SIG-M5 treated with dmso at 0.1 percent for 504 hours (cell line): ENCODE results near the gene VPS13D.

ENCODE experiments used
- DNase-seq: peaks from one replicate; lab custom pipeline; 2025; ENCODE audit not compliant: unreplicated experiment; lab: John Stamatoyannopoulos, UW

Gene VPS13D

DNA sequence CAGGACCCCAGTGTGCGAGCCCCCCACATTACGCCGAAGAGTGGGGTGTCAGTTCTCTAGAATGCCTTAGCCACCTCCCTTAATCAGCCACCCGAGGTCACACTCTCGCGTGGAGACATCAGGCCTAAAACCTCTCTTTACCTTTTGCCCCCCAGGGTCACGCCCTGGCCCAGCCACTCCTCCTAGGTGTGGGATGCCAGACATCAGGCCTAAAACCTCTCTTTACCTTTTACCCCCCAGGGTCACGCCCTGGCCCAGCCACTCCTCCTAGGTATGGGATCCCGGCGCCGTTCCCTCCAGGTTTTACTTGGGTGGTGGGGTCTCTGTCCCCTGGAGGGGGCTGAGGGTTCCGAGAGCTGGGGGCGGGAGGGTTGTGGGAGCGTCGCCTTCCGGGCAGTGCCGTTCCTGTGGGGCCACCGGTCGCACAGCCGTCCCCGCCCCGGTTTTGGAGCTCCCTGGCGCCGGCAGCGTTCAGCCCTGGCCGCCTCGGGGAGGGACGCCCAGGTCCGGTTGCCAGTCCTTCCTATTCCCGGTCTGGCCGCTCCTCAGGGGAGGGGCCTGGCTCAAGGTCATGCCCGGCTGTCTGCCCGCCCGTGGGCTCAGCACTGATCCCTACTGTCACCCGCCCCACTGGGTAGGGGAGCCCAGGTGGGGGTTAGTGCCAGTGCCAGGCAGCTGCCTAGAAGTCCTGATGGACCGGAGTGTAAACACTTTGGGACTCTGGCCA is 882 bp downstream of the VPS13D start:
- no peak for DNase-seq

DNA sequence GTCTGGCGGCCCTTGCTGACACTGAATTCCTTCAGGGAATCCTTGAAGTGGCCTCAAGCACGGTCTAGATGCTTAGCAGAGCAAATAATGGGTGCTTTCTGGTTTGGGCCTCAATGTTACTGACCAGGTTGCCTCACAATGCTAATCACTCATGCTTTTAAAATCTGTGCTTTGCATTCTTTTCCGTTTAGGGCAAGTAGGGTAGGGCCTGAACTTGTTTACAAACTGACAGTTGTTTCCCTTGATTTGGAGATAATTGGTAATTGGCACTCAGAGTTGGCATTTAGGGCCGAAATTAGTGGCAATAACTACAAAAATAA is 1.4 kb downstream of the VPS13D start:
- no peak for DNase-seq

DNA sequence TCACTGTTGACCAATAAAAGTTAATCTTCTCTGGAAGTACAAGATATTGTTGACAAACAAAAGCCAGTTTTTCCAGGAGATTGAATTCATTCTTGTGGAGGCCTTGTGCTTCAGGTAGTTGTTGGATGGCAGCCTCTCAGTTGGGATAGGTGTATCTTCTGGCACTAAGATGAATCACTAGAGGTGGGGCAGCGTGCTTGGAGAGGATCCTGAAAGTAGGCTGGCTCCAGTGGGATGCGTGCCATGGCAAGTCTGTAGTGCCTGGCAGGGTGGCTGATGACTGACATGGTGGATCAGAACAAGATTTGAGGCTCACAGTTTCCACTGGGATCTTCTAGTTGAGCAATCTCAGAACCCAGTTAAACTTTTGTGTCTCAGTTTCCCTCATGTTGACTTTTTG is 2.4 kb downstream of the VPS13D start:
- no peak for DNase-seq

DNA sequence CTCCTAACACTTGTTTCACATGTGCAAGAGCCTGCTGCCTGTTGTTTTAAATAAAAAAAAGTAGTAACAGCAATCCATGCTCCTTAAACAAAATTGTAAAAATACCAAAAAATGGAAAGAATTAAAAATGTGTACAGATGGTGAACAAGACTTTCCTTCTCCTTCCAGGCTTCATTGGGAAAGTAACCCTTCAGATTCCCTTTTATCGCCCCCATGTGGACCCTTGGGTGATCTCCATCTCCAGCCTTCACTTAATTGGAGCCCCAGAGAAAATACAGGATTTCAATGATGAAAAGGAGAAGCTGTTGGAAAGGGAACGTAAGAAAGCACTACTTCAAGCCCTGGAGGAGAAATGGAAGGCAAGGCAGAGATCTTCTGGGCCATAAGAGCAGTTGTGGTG is 14.2 kb downstream of the VPS13D start:
- DNase-seq, result no peak

DNA sequence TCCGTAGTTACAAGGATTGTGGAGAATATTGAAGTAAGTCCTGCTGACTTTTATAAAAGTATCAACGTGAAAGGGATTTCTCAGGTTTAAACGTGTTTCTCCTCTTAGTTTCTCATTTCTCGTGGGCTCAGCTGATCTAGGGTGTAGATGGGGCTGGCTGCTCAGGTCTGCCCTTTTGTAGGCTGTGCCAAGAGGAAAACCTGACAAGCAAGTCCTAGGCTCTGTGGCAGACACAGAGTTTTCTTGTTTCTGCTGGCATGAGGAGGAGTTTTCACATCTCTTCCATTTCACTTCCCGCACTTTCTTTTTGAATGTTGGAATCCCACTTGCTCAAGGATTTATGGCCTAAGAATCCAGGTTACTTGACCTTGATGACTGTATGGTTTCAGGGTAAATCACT is 14.8 kb downstream of the VPS13D start:
- DNase-seq, result no peak

DNA sequence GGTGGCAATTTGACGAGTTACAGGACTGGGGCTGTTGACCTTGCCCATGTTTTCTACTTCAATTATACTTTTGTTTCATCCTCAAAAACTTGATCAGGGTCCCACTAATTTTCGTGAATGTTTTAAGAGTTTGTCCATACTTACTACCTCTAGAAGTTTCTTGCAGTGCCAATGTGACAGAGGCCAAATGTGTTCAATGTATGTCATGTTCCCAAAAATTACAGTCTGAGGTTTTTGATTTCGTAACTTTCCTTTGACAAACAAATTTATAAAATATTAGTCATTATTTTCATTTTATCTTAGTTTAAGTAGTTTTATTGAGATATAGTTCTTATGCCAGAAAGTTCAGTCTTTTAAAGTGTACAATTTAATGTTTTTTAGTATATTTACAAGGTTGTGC is 15.3 kb downstream of the VPS13D start:
- DNase-seq, result no peak

DNA sequence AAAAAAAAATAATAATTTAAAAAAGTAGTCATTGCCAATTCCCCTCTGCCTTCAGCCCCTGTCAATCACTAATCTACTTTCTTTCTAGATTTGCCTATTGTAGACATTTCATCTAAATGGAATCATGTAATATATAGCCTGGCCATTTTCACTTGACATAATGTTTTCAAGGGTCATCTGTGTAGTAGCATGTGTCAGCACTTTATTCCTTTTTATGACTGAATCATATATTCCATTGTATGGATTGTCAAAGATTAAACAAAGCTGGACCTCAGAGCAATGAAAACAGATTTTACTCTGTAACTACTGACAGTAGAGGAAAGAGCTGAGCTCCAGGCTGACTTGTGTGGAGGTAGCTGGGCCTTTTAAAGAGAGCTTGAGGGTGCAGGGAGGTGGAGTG is 15.9 kb downstream of the VPS13D start:
- DNase-seq, result no peak

DNA sequence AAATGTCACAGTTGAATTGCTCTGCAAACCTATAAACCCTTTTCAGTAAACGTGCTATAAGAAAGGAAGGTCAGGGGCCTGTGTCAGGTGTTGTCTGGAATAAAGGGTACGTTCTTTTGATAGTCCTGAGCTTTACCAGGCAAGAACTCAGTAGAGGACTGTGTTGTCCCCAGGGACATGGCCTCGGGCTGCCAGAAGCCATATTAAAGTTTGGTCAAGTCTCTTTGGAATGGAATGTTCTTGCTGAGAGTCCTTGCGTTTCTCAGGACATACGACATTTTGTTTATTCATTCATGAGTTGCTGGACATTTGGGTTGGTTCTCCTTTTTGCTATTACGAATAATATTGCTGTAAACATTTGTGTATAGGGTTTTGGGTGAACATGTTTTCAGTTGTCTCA is 16.8 kb downstream of the VPS13D start:
- DNase-seq, result no peak

DNA sequence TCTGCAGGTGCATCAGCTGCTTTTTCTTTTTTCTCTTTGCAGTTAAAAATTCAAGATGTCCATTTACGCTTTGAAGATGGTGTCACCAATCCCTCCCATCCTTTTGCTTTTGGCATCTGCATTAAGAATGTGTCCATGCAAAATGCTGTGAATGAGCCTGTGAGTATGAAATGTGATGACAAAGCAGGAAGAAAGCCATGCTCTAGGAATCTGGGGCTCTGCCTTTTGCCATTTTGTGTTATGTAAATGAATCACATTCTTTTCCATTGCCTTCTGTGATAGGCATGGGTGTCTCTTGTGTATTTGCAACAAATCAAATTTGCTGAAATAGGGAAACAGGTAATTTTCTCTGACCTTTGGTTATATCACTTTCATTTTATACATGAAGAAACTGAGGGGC is 19.4 kb downstream of the VPS13D start:
- no peak for DNase-seq

DNA sequence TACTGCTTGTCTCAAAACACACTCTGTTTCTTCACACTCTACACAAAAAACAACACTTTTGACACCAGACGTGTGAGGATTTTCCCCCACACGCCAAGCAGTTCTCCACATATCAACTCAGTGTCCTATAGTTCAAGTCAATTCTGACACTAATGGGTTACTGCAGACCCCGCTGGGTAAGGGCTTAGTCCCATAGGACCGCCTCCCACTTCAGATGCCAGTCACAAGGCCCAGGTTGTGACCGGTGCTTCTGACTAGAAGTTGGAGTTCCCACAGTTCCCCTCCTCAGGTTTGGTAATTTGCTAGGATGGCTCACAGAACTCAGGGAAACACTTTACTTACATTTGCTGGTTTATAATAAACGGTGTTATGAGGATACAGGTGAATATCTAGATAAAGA is 19.9 kb downstream of the VPS13D start:
- no peak for DNase-seq

DNA sequence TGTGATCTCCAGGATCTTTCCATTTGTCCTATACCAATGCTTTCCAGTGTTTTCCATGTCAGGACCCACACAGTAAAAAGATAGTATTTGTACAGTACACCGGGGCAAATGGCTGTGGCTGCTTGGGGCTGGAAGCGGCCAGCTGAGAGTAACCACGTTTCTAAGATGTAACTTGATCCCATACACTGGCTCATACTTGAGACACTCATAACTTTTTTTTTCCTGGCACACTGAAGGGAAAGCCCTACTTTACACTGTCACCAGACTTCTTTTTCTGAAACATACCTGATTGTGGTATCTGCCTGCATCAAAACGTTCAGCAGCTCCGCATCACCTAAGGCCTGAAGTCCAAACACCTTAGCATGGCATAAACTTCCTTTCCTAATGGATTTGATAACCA is 21.6 kb downstream of the VPS13D start:
- DNase-seq, result no peak

DNA sequence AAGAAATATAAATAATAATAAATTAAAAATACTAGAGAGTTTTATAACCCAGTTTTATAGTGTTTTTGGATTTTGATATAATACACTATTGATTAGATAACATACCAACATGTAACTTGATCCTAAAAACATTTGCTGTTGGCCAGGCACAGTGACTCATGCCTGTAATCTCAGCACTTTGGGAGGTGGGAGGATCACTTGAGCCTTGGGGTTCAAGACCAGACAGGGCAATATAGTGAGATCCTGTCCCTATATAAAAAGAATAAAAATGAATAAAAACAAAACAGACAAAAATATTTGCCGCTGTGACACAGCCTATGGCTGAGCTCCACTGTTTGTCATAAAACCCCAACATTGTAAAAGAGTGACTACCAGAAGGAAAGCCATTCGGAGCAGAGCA is 26.1 kb downstream of the VPS13D start:
- no peak for DNase-seq

DNA sequence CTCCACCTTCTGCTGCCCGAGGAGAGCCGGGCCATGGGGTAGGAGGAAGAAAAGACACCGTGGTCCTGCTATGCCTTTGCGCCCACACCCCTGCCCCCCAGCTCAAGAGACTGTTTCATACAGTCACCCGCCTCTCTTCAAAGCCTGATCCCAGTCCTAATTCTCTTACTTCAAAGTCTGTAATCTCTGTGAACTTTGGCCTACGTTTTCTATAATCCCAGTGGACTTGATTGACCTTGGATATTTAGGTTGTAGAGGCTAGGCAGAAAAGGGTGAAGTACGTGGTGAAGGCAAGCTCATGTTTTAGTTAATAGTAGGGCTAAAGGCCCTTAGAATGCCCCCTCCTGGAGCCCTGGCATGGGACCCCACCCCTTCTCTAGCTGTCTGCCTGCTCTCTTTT is 28.4 kb downstream of the VPS13D start:
- no peak for DNase-seq

DNA sequence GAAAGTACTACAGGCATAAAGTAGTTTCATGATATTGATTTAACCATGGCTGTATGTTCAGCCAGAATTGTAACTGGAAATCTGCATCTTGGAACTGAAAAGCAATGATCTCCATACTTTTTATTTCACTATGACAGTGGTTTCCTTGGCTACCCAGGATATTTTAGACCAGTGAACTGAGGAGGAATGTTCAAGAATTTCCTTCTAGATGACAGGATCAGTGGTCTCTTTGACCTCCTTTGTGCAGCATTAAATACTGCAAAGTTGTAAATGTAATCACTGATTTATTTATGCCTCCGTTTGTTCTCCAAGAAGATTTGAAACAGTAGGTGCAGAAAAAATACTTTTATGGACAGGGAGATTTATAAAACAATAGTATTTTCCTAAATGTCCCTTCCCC is 39.5 kb downstream of the VPS13D start:
- DNase-seq, result no peak

DNA sequence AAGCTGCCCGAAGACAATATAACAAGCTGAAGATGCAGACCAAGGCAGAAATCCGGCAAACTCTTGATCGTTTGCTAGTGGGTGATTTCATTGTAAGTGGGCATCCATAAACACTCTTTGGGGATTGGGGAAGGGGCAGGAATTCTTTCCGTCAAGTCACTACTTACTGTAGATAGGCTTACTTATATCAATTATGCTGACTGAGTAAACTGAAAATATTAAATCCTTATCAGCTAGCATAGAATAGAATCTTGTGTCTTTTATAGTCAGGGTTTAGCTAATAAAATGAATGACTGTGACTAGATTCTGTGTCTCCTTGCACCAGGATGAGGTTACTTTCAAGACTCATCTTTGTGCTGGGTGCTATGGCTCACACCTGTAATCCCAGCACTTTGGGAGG is 41.2 kb downstream of the VPS13D start:
- no peak for DNase-seq

DNA sequence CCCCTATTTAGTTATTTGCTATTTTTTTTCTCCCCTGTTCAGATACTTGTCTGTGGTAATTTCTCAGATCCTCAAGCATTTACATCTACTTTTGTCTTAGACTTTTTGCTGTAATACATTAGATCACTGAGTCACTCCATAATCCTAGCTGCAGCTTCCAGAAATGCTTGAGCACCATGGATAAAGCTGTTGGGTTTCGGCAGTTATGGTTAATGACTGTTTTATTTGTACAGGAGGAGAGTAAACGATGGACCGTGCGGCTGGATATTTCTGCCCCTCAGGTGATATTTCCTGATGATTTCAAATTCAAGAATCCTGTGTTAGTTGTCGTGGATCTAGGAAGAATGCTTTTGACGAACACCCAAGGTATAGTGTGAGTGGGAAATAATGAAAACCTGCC is 42.9 kb downstream of the VPS13D start:
- DNase-seq, result no peak

DNA sequence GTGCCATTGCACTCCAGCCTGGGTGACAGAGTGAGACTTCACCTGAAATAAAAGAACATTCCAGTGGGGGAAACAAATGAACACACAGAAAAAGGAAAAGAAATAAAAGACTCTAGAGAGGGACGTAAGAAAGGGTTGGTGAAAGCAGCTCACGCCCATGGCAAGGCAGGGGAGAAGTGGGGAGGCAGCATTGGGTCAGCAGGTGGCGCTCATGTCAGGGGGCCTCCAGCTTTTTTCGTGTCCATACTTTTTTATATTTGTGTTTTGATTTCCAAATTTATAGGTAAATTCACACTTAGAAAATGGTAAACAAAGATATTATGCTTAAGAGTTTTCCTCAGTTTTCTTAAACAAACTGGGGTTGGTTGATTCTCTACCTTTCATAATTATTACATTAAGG is 45.5 kb downstream of the VPS13D start:
- peak; percentile 22 for DNase-seq

DNA sequence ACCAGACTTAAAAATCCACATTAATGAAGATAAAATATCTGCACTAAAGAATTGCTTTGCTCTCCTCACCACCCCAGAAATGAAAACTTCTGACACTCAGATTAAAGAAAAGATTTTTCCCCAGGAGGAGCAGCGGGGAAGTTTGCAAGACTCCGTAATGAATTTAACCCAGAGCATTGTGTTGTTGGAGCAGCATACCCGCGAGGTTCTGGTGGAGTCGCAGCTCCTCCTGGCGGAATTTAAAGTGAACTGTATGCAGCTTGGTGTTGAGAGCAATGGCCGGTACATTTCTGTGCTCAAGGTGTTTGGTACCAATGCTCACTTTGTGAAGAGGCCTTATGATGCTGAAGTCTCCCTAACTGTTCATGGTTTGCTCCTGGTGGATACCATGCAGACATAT is 46.4 kb downstream of the VPS13D start:
- peak; percentile 13 for DNase-seq

DNA sequence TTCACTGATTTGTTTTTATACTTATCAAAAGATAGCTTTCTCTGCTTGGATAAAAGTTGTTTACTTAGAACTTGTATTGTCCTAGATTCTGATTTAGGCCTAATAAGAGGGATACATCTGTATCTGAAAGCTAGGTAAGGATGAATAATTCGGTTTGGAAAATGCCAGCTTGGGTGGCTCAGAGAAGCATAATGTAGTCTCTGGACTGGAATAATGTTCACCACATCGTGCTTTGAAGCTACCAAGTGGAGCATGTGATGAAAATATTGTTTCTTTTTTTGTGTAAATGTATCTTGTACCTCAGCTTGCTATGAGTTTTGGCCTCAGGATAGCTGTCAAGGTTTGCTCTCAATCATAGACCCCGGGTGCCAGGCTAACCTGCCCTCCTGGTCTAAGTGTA is 49.2 kb downstream of the VPS13D start:
- no peak for DNase-seq

DNA sequence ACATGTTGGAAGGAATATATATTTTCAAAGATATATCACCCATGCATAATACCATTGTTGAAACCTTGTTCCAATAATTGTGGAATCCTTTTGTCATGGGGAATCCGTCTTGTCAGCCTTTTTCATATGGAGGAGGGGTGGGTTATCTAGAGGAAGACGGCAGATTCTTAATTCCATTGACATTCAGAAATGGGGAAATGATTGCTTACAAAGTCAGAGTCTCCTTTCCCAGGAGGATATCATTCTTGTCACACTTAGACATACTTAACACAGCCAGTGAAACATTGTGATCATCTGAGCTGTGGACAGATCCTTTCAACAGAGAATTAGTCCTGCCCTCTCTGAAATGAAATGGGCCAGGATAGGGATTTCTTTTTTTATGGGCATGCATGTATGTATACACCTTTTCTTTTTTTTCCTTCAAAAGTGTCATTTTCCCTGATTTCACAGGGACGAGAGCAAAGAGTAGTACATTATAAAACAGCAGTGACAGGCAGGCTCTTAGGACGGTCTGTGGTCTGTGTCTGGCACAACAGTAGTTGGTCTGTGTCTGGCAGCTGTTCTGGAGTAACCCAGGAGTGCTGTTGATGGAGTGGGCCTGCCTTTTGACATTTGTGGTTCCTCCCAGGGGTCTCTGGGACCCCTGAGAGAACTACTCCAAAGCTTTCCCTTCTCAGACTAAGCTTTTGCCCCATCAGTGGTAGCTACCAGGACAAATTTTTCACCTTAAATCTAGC is 50.1 kb downstream of the VPS13D start:
- DNase-seq, result no peak

DNA sequence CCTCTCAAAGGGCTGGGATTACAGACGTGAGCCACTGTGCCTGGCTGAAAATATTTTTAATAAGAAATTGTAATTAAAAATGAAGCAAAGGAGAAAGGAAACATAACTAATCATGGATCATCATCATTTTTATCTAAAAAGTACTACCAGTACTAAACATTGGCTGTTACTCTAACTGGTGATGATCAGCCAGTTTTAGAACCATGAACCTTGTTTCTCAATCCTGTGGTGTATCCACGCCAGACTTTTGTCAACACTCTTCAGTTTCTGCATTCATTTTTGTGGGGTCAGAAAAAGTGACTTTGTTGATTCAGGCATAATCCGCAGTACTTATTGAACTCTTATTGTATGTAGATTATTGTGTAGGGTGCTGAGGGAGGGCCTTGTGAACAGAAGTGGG is 52.3 kb downstream of the VPS13D start:
- DNase-seq, result no peak

DNA sequence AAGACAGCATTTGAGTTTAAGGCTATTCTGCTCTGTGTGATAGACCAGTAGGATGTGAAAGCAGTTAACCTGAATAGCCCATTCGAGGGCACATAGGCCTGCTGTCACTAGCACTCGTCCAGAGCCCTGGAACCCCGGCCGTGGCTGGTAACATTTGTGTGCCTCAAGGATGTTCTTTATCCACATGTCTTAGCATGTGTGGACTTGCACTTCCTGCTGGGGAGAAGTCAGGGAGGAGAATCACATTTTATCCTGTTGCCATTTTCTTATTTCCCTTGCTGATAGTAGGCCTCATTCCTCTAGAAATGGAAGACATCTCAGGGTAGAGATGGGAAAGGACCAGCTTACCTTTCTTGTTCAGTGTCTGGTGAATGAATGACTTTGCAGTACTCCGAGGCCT is 54.7 kb downstream of the VPS13D start:
- DNase-seq, result no peak

DNA sequence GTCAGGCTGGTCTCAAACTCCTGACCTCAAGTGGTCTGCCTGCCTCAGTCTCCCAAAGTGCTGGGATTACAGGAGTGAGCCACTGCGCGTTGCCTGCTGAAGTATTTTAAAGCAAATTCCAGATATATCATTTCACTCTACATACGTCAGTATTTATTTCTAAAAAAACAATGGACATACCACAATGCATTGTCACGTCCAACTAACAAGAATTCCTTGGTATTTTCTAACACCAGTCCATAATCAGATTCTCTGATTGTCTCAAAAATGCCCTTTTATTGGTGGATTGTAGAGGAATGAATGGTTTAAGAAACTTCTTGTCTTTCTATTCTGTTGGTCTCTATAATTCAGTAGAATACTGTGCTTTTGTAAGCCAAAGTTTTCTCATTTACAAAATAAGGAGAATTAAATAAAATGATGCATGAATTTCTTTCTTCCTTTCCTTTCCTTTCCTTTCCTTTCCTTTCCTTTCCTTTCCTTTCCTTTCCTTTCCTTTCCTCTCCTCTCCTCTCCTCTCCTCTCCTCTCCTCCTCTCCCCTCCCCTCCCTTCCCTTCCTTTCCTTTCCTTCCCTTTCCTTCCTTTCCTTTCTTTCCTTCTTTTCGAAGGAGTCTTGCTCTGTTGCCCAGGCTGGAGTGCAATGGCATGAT is 55.8 kb downstream of the VPS13D start:
- no peak for DNase-seq
